B cell (primary cell): ENCODE measurements around the gene ZNF80. TPM values are rescaled to one million over a fixed set of nuclear protein-coding genes. Genes with fewer than 3 reads are reported as not detected.

Experiments used
- ATAC-seq: fragments of 200-7000 bp; cut with Tn5 transposase; one replicate; pipeline ENCODE4 v1.10.0; 2021; ENCODE audit warnings: low read depth, mild to moderate bottlenecking, moderate number of reproducible peaks, moderate library complexity
- CTCF ChIA-PET: fragments of 350-600 bp; sonication (Branson Sonifier 250); formaldehyde crosslinking; loops from one replicate; lab custom pipeline; 2021; ENCODE audit warnings: antibody characterized with exemption, inconsistent platforms; lab: Charles Lee
- POLR2A ChIA-PET: fragments of 350-600 bp; sonication (Branson Sonifier 250); formaldehyde crosslinking; loops from one replicate; lab custom pipeline; 2021; ENCODE audit warnings: antibody characterized with exemption; lab: Charles Lee
- DNase-seq: peaks from one replicate; pipeline ENCODE4 v3.0.0; 2013
- H2AFZ ChIP-seq: 2 replicates; pipeline ENCODE4 v1.6.1; 2012; ENCODE audit warnings: mild to moderate bottlenecking, low read depth, low read length; ENCODE audit not compliant: insufficient read depth, poor library complexity, severe bottlenecking
- H3K27ac ChIP-seq, 2 donors: 1 replicate in 1 of 2; 2 replicates in 1 of 2; pipeline ENCODE4 v1.5.1; 2012 to 2013; ENCODE audit warnings: low read length in 2 of 2, mild to moderate bottlenecking in 2 of 2, moderate library complexity in 1 of 2
- H3K27me3 ChIP-seq, 4 experiments: fragments of 200-600 bp in 1 of 4; sonication (generic) in 1 of 4; replicated peaks in 1 of 4; 1 replicate in 2 of 4; 2 replicates in 2 of 4; pipeline versions ENCODE4 v1.6.1 to v1.7.0; 2013 to 2016; ENCODE audit warnings: low read length in 3 of 4, mild to moderate bottlenecking in 2 of 4, mixed read lengths in 1 of 4, moderate library complexity in 1 of 4; ENCODE audit not compliant: insufficient read depth in 4 of 4, control insufficient read depth in 3 of 4; ENCODE audit errors: control extremely low read depth in 1 of 4
- H3K36me3 ChIP-seq, 2 experiments: replicated peaks in 1 of 2; 1 replicate in 1 of 2; 2 replicates in 1 of 2; pipeline versions ENCODE4 v1.6.1 to v1.7.1; 2013; ENCODE audit warnings: low read length in 1 of 2; ENCODE audit not compliant: insufficient read depth in 2 of 2, control insufficient read depth in 1 of 2; ENCODE audit errors: control extremely low read depth in 1 of 2, extremely low read depth in 1 of 2
- H3K4me1 ChIP-seq, 2 donors: fragments of 200-600 bp in 1 of 2; sonication (generic) in 1 of 2; 1 replicate in 1 of 2; 2 replicates in 1 of 2; pipeline versions ENCODE4 v1.5.1 to v1.6.1; 2013 to 2017; ENCODE audit warnings: low read length in 2 of 2; ENCODE audit not compliant: control insufficient read depth in 2 of 2, insufficient read depth in 2 of 2
- H3K4me2 ChIP-seq: replicated peaks from 2 replicates; pipeline ENCODE3; 2012; ENCODE audit warnings: mild to moderate bottlenecking, low read depth, low read length; ENCODE audit not compliant: poor library complexity, severe bottlenecking
- H3K4me3 ChIP-seq, 5 experiments: fragments of 200-600 bp in 1 of 5; sonication (generic) in 1 of 5; 1 replicate in 3 of 5; 2 replicates in 2 of 5; pipeline versions ENCODE4 v1.5.1 to v1.7.0; 2011 to 2016; ENCODE audit warnings: low read length in 4 of 5, mild to moderate bottlenecking in 4 of 5, low read depth in 2 of 5, control low read depth in 1 of 5, moderate library complexity in 1 of 5; ENCODE audit not compliant: insufficient read depth in 1 of 5; ENCODE audit errors: control extremely low read depth in 1 of 5, extremely low read depth in 1 of 5
- H3K79me2 ChIP-seq: fragments of 200-600 bp; sonication (generic); one replicate; pipeline ENCODE4 v1.6.0; 2016; ENCODE audit warnings: low read length; ENCODE audit not compliant: control insufficient read depth, insufficient read depth
- H3K9ac ChIP-seq: fragments of 200-600 bp; sonication (generic); 2 replicates; pipeline ENCODE4 v1.6.1; 2017; ENCODE audit warnings: mild to moderate bottlenecking, low read length, moderate library complexity
- H3K9me3 ChIP-seq, 3 donors: one replicate each; pipeline versions ENCODE4 v1.6.1 to v1.7.1; 2013; ENCODE audit warnings: low read length in 2 of 3; ENCODE audit not compliant: control insufficient read depth in 2 of 3, insufficient read depth in 1 of 3; ENCODE audit errors: control extremely low read depth in 1 of 3
- H4K20me1 ChIP-seq: 2 replicates; pipeline ENCODE4 v1.6.0; 2012; ENCODE audit warnings: mild to moderate bottlenecking, low read length; ENCODE audit not compliant: insufficient read depth, control insufficient read depth, poor library complexity, severe bottlenecking
- H3K27ac Mint-ChIP-seq: one replicate; pipeline ENCODE4 v1.8.0; 2021; ENCODE audit warnings: mixed read lengths
- H3K27me3 Mint-ChIP-seq: one replicate; pipeline ENCODE4 v1.8.0; 2021; ENCODE audit warnings: mixed read lengths
- H3K4me1 Mint-ChIP-seq: one replicate; pipeline ENCODE4 v1.8.0; 2021; ENCODE audit warnings: mixed read lengths
- H3K4me3 Mint-ChIP-seq: one replicate; pipeline ENCODE4 v1.8.0; 2021; ENCODE audit warnings: mixed read lengths
- H3K9me3 Mint-ChIP-seq: one replicate; pipeline ENCODE4 v1.8.0; 2022; ENCODE audit warnings: mixed read lengths; ENCODE audit not compliant: insufficient read depth
- EZH2 ChIP-seq: IDR thresholded peaks from 2 replicates; pipeline ENCODE4 v1.6.1; 2012; ENCODE audit warnings: borderline replicate concordance, low read depth, mild to moderate bottlenecking, moderate library complexity, low read length; ENCODE audit not compliant: insufficient read depth, poor library complexity, severe bottlenecking
- WGBS: methylation state at CpG from one replicate; pipeline ENCODE4 v1.1.5; 2013; ENCODE audit warnings: missing lambda C conversion rate; ENCODE audit not compliant: insufficient coverage; 5-methylcytosine and 5-hydroxymethylcytosine counted together
- intact Hi-C: fragments of 100-400 bp; cut with micrococcal nuclease; formaldehyde crosslinking; loops from one replicate; pipeline ENCODE4 v1.10.0; 2022
- polyA plus RNA-seq: library from polyadenylated mRNA; depleted of rRNA; stranded (reverse); fragments of >200 nt; gene quantifications from 2 replicates; pipeline ENCODE4 v1.2.3, GENCODE V29; 2012
- total RNA-seq, 2 donors: library from RNA; stranded (reverse); fragments of 120-200 nt in 1 of 2; gene quantifications; 1 replicate in 1 of 2; 2 replicates in 1 of 2; pipeline versions ENCODE4 v1.2.3 to v1.2.4, GENCODE V29; 2013 to 2022
- TF ChIP-seq, protein P1 (sequence below): fragments of 200-600 bp; IDR thresholded peaks from one replicate; pipeline ENCODE4 v1.8.0; 2022; ENCODE audit warnings: antibody characterized with exemption, mild to moderate bottlenecking

The ZNF80 gene
- total and polyA plus RNA-seq, 2 donors (not counting 1 experiment from before 2014, with no cell fraction given), result 0.04 to 0.42 TPM

GRCh38 chr3:114219741-114220140 lies 17.6 kb downstream of the ZNF80 start:
- Histone ChIP-seq H3K9ac (no peak overlapping the region), H2AFZ (no peak overlapping the region), H3K4me3 (no peak overlapping the region), H3K27me3 (no peaks in the 10 kb centered on the region), H3K27ac (peak overlapping the region in 1 of 2 donors; percentile 32), H3K9me3 (peaks cover 2 to 4% (median 4%) of the 10 kb centered on the region in 3 donors), H3K36me3 (no peaks in the 10 kb centered on the region), H4K20me1 (no peaks in the 10 kb centered on the region), H3K79me2 (peaks cover 49% of the 10 kb centered on the region), H3K4me1 (peaks cover 77 to 90% of the 10 kb centered on the region in 2 donors), H3K4me2 (peak overlapping the region; percentile 49)
- TF ChIP-seq, protein P1, sequence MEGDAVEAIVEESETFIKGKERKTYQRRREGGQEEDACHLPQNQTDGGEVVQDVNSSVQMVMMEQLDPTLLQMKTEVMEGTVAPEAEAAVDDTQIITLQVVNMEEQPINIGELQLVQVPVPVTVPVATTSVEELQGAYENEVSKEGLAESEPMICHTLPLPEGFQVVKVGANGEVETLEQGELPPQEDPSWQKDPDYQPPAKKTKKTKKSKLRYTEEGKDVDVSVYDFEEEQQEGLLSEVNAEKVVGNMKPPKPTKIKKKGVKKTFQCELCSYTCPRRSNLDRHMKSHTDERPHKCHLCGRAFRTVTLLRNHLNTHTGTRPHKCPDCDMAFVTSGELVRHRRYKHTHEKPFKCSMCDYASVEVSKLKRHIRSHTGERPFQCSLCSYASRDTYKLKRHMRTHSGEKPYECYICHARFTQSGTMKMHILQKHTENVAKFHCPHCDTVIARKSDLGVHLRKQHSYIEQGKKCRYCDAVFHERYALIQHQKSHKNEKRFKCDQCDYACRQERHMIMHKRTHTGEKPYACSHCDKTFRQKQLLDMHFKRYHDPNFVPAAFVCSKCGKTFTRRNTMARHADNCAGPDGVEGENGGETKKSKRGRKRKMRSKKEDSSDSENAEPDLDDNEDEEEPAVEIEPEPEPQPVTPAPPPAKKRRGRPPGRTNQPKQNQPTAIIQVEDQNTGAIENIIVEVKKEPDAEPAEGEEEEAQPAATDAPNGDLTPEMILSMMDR, result no peak
- TF ChIP-seq EZH2, result no peak
- WGBS, result 100% methylated on average over 1 of the region's 2 CpGs
- Mint-ChIP-seq H3K4me3 (peak overlapping the region; percentile 66), H3K4me1 (peaks cover 56% of the 10 kb centered on the region), H3K27ac (peak overlapping the region; percentile 87), H3K9me3 (peaks cover 3% of the 10 kb centered on the region), H3K27me3 (no peaks in the 10 kb centered on the region)
- ATAC-seq (no peak), DNase-seq (no peak)
- ChIA-PET POLR2A (interaction anchor here (0.7 kb wide), 1 partner anchor 137 kb away, joined by 3 read pairs; no protein-coding TSS in a partner anchor), CTCF (interaction anchor here (1.4 to 4.1 kb wide), 3 partner anchors 8 to 115 kb away, joined by 4 to 29 read pairs (median 11); no protein-coding TSS in a partner anchor)
- intact Hi-C loops, result no loop called here

GRCh38 chr3:114218578-114219185 lies 18.7 kb downstream of the ZNF80 start:
- DNase-seq (peak; percentile 31), ATAC-seq (peak; percentile 16)
- H3K36me3 ChIP-seq, result no peaks in the 10 kb centered on the region
- 42% methylated on average over 5 of the region's 12 CpGs for WGBS
- H3K27me3 Mint-ChIP-seq, result no peaks in the 10 kb centered on the region
- peaks cover 47% of the 10 kb centered on the region for H3K4me1 Mint-ChIP-seq
- H3K4me3 Mint-ChIP-seq, result peak overlapping the region; percentile 59
- peak overlapping the region; percentile 25 for H2AFZ ChIP-seq
- H3K9ac ChIP-seq, result no peak overlapping the region
- peak overlapping the region; percentile 87 for H3K27ac Mint-ChIP-seq
- H3K27me3 ChIP-seq, result no peaks in the 10 kb centered on the region
- H3K4me2 ChIP-seq, result peak overlapping the region; percentile 49
- H3K9me3 Mint-ChIP-seq, result no peaks in the 10 kb centered on the region
- peaks cover 49% of the 10 kb centered on the region for H3K79me2 ChIP-seq
- ChIA-PET CTCF (interaction anchor here (0.7 to 4.1 kb wide), 5 partner anchors 9 to 366 kb away, joined by 3 to 29 read pairs (median 4); no protein-coding TSS in a partner anchor), POLR2A (interaction anchor here (0.7 to 3.1 kb wide), 2 partner anchors 72 to 136 kb away, joined by 3 to 10 read pairs; no protein-coding TSS in a partner anchor)
- TF ChIP-seq, protein P1, result no peak
- TF ChIP-seq EZH2, result no peak
- intact Hi-C loops, result no loop called here
- no peaks in the 10 kb centered on the region for H3K9me3 ChIP-seq
- H3K27ac ChIP-seq, result no peak overlapping the region
- H3K4me3 ChIP-seq, result peak overlapping the region in 1 of 5 experiments; percentile 4
- H3K4me1 ChIP-seq, result peaks cover 75 to 89% of the 10 kb centered on the region in 2 donors
- H4K20me1 ChIP-seq, result no peaks in the 10 kb centered on the region
